Astrocyte of the hippocampus (primary cell): ENCODE data around the gene RNF19B.

ENCODE experiments used
- DNase-seq: peaks from one replicate; pipeline ENCODE4 v3.0.0; 2011; ENCODE audit warnings: low read depth, low spot score

The RNF19B gene

GRCh38 chr1:32967888-32968568, 3.4 kb upstream of the RNF19B start:
- no peak for DNase-seq

- no peak for DNase-seq
Measured at GRCh38 chr1:32966900-32967299, 2.3 kb upstream of the RNF19B start.

DNA sequence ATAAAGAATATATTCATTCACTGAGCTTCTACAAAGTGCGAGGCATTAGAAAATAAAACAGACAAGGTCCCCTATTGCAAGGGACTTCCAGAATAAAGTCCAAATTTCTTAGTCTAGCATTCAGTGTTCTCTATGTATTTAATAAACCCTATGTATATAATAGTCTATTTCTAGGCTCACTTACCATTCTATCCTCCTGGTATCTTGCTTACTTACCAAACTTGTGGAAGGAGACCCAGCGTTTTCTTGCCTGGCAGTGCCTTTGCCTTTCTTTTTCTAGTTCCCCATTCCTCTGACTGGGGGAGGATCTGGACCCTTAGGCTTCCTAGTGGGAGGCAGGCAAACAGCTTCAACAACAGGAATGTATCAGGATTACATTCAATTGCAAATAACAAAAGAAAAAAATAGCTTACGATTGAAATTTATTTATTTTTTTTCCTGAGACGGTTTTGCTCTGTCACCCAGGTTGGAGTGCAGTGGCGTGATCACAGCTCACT, 690 bp upstream of the RNF19B start:
- no peak for DNase-seq

DNA sequence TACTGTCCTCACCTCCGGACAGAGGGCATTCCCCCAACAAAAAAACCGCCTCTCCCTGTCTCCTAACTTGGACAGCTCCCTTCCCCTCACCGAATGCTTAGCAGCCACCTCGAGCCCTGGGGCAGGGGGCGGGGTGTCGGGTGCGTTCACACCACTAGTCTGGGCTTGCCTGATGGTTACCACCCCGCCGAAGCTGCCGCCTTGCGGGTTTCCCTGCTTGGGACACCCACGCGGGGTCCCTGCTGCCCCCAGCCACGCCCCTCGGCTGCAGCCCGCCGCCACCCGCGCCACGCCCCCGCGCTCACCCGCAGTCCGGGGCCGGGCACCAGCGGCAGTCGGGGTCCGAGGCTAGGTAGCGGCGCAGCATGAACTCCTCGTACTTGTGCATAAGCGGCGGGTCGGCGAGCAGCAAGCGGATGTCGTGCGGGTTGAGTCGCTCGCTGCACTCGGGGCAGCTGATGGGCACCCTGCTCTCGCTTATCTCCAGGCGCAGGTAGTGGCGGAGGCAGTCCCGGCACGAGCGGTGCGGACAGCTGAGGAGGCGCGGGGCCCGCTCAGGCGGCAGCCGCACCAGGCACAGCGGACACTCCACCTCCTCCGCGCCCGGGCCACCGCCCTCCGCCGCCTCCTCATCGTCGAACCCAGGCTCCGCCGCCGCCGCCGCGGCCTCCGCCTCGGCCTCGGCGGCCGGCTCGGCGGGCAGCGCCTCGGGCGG, 706 bp downstream of the RNF19B start:
- peak; percentile 74 for DNase-seq

- DNase-seq = peak; percentile 21
Measured at GRCh38 chr1:32962248-32962896, 2.2 kb downstream of the RNF19B start.

DNA sequence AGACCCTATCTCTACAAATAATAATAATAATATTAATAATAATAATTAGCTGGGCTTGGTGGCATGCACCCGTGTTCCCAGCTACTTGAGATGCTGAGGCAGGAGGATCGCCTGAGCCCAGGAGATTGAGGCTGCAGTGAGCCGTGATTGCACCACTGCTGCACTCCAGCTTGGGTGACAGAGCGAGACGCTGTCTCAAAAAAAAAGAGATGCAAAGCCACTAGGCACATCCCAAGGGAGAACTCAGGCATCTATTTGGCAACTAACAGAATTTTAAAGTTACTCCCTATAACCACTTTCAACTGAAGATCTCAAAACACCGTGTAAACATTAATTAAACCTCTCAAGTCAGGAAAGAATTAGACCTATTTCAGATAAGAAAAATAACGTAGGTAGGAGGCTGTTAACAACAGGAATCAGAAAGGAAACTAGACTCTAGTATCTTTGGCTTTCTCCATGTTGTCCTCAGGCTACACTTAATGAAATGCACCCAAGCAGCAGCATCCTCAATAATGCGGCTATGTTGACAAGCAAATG, 3.7 kb downstream of the RNF19B start:
- DNase-seq = no peak

DNA sequence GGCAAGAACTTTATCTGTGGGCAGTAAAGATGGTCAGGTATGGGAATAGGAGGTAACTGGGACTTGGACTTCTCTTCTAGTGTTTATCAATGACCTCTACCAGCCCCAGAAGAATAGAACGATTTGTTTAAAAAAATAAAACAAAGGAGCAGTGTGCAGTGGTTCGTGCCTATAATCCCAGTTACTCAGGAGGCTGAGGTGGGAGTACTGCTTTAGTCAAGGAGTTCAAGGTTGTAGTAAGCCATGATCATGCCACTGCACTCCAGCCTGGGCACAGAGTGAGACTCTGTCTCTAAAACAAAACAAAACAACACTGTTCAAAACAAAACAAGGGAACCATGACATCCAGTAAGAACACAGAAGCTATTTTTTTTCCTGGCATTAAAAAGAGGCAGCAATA, 4.3 kb downstream of the RNF19B start:
- DNase-seq = no peak

- no peak for DNase-seq
Measured at GRCh38 chr1:32958827-32959226, 5.8 kb downstream of the RNF19B start.

DNA sequence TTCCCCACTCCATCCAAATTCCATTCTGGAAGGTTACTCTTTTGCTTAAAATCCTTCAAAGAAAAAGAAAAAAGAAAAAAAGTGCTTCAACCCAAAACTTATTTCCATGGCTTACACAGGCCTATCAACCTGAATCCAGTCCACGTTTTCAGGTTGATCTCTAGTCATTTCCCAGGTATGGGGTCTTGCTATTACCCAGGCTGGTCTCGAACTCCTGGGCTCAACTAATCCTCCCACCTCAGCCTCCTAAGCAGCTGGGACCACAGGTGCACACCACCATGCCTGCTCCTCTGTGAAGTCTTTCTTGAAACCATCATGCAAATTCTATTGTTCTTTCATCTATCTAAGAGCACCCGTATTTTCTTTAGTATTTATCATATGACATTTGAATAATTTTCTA, 7.6 kb downstream of the RNF19B start:
- no peak for DNase-seq

DNA sequence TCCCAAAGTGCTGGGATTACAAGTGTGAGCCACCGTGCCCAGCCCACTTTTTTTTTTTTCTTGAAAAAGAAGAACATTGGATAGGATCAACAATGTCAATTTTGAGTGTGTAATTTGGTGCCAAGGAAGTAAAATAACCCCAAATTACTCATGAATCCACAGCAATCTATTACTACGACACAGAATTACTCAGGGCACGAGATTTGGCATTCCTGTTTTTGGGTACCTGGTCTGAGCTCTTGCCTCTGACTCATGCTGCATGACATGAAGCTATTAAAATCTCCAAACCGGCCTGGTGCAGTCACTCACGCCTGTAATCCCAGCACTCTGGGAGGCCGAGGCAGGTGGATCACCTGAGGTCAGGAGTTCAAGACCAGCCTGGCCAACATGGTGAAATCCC, 10.4 kb downstream of the RNF19B start:
- DNase-seq = peak; percentile 20

DNA sequence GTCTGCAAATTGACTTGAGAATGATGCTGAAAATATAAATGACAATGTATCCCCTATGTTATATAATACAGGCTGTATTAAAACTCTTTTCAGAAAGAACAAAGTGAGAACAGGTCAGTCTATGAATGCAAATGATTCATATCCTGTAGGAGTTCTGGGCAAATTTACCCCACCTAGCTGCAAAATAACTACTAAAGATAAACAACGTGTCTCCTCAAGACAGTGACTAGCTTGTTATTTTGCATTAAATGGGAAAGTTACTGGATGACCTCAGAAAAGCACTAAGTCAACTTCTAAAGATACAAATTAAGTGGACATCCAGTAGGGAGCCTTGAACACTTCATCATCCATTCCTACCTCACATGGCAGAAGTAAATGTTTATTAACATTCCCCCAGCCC, 11.1 kb downstream of the RNF19B start:
- peak; percentile 29 for DNase-seq

DNA sequence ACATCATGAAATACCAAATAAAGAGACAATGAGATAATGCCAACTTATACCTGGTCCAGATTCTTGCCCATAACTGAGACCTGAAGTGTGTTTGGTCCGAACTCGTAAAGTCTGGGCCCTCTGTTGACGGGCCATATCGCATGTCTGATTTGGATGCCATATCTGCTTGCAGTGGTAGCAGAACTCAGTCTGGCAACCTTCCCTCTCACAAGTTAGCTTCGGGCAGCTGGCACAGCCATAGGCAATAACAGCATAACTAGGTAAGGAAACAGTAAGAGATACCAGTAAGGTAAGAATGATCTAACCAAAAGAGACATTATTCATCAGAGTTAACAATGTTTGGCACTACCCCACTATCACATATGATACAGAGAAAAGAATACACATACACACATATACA, 15.1 kb downstream of the RNF19B start:
- DNase-seq = no peak

DNA sequence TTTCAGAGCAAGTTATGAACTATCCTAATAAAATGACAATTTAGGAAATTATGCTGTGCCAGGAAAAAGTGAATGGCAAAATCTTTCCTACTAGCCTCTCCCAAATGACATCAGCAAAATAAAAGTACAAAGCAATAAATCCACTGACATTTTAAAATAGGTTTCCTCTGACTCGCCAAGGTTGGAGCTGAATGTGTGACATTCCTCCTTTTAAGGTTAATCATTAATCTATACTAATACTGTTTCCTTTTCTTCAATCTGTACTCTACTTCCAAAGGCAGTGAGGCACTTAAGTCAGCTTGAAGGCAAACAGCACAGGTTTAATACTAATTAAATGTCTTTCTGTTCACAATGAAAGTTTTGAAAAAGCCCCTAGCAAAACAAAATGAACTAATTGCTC, 15.7 kb downstream of the RNF19B start:
- no peak for DNase-seq

- peak; percentile 9 for DNase-seq
Measured at GRCh38 chr1:32948390-32948722, 16.3 kb downstream of the RNF19B start.

DNA sequence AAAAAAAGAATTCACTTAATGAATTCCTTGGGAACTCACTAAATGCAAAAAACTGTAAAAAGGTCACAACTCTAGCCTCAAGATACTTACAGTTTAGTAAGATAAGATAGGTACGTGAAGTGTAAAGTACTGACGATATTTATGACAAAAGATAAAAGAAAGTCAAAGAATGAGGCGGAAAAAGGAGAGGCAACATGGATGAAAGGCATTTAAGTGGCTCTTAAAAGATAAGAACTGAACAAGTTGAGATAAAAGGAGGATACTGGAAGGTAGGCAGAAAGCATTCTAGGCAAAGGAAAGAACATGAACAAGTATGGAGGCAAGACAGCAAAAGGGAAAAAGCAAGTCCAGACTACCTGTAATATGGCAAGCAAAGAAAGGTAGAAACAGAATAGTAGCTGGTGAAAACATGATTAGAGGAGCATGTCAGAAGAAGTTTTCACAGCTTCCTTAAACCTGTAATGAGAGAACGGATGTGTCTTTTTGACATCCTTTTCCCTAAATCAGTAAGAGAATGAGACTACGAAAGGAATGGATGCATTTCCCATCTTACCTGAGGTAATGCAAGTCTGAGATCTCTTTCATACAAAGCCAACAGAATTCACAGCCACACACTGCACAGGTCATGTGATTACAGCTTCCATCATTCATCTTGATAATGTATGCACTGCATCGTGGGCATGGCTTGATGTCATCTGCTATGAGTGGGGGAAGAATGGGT, 16.8 kb downstream of the RNF19B start:
- DNase-seq = no peak

GRCh38 chr1:32946413-32946812, 18.2 kb downstream of the RNF19B start:
- DNase-seq = peak; percentile 71

DNA sequence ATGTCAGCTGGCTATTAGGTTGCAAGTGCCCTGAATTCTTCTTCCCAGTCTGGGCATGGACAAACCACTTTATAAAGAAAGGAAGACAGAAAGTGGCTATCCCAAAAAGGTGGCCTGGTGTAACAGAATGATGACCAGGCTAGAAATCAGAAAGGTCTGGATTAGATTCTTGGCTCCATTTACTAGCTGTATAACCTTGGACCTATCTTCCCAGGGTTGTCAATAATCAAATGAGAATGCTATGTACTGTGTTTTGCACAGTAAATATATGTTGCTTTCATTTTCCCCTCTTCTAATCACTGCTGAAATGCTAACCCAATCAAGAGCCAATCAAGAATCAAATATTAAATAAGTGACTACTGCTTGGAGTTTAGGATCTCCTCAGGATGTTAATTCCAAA, 20.4 kb downstream of the RNF19B start:
- DNase-seq = no peak

DNA sequence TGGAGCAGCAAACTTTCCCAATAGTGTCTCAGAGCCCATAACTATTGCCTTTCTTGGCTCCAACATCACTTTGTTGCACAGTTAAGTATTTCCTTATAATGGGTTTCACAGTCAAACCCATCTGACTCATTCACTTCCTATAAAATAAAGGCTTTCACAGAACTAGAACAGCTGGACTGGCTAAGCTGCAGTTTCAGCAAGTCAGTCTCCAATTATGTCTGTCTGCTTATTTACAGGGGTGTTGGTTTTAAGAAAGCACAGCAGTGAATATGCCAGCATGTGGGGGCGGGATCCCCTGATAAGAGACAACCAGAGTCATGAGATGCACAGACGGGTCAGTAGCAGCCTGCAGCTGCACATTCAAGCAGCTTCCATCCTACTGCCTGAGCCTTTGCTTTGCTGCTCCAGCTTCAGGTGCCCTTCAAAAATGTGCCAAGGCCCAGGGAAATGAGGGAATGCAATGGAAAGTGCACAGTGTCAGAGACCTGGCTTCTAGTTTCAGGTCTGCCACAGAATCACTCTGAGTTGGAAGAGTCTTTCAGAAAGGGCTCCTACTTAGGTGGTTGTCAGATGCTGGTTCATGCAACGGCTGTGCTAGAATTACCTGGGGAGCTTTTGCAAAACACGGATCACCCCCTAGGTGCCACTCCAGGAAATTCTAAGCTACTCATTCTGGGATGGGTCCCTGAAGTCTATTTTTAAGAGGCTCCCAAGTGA, 24.8 kb downstream of the RNF19B start:
- DNase-seq = peak; percentile 39

GRCh38 chr1:32937061-32937460, 27.5 kb downstream of the RNF19B start:
- DNase-seq = no peak

DNA sequence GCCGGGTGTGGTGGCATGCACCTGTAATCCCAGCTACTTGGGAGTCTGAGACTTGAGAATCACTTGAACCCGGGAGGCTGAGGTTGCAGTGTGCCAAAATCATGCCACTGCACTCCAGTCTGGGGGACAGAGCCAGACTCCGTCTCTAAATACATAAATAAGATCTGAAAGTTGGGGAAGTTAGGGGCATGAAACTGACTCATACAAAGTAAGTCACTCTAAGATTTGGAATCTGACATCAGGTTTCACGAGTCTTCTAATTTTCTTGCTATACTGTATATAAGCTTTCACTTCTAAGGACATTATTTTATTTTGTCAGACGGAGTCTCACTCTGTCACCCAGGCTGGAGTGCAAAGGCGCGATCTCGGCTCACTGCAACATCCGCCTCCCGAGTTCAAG, 30.1 kb downstream of the RNF19B start:
- DNase-seq = no peak

GRCh38 chr1:32933742-32934322, 30.8 kb downstream of the RNF19B start:
- DNase-seq = peak; percentile 23
